Peyer's patch (tissue), 4 donors: Measurements from ENCODE around the gene RAB28.

Experiments used
- POLR2A ChIP-seq, 2 donors: fragments of 450-650 bp; IDR thresholded peaks; one replicate each; pipeline ENCODE4 v1.5.1; 2017; ENCODE audit warnings: antibody characterized with exemption in 2 of 2, mild to moderate bottlenecking in 2 of 2, moderate library complexity in 2 of 2
- TF ChIP-seq, protein P1 (sequence below), 6 experiments: fragments of 450-650 bp in 4 of 6; fragments of 200-600 bp in 2 of 6; sonication (generic) in 1 of 6; IDR thresholded peaks; one replicate each; pipeline ENCODE4 v1.5.1; 2017 to 2019; ENCODE audit warnings: antibody characterized with exemption in 6 of 6, mild to moderate bottlenecking in 3 of 6, moderate library complexity in 1 of 6

- TF ChIP-seq, protein P1, sequence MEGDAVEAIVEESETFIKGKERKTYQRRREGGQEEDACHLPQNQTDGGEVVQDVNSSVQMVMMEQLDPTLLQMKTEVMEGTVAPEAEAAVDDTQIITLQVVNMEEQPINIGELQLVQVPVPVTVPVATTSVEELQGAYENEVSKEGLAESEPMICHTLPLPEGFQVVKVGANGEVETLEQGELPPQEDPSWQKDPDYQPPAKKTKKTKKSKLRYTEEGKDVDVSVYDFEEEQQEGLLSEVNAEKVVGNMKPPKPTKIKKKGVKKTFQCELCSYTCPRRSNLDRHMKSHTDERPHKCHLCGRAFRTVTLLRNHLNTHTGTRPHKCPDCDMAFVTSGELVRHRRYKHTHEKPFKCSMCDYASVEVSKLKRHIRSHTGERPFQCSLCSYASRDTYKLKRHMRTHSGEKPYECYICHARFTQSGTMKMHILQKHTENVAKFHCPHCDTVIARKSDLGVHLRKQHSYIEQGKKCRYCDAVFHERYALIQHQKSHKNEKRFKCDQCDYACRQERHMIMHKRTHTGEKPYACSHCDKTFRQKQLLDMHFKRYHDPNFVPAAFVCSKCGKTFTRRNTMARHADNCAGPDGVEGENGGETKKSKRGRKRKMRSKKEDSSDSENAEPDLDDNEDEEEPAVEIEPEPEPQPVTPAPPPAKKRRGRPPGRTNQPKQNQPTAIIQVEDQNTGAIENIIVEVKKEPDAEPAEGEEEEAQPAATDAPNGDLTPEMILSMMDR (IDR thresholded peaks at IDR 0.05), result no peak
- TF ChIP-seq POLR2A (IDR thresholded peaks at IDR 0.05), result no peak
Measured at GRCh38 chr4:13527192-13527980, 43.2 kb upstream of the RAB28 start.
